OCI-LY7 (cell line): ENCODE data around the gene CEP162. TPM values are rescaled to one million over a fixed set of nuclear protein-coding genes. Genes with fewer than 3 reads are reported as not detected.

Experiments
- BruUV-seq: library from RNA; stranded (reverse); fragments of 400-500 nt; replicated peaks from 2 replicates; lab custom pipeline; 2021; lab: Mats Ljungman, UMichigan
- CTCF ChIA-PET: fragments of 300-600 bp; sonication (Branson Sonifier 250); formaldehyde crosslinking; loops from one replicate; lab custom pipeline; 2022; ENCODE audit warnings: antibody characterized with exemption; ENCODE audit not compliant: unreplicated experiment; lab: Charles Lee
- POLR2A ChIA-PET: fragments of 300-600 bp; sonication (Branson Sonifier 250); formaldehyde crosslinking; loops from one replicate; lab custom pipeline; 2022; ENCODE audit warnings: antibody characterized with exemption; lab: Charles Lee
- DNase-seq: peaks from one replicate; pipeline ENCODE4 v3.0.0-alpha.2; 2015; ENCODE audit warnings: low spot score
- H2AFZ ChIP-seq: fragments of 200-600 bp; sonication (generic), shearing (Covaris generic); 2 replicates; pipeline ENCODE4 v1.6.1; 2014; ENCODE audit warnings: mild to moderate bottlenecking, antibody characterized with exemption, low read length, moderate library complexity
- H3K27ac ChIP-seq: fragments of 200-600 bp; sonication (generic); 2 replicates; pipeline ENCODE4 v1.5.1; 2014; ENCODE audit warnings: mixed run types, low read depth, mild to moderate bottlenecking, moderate library complexity, low read length, inconsistent platforms; ENCODE audit not compliant: poor library complexity, severe bottlenecking
- H3K36me3 ChIP-seq: fragments of 200-600 bp; sonication (generic); 2 replicates; pipeline ENCODE4 v1.6.1; 2014; ENCODE audit warnings: mild to moderate bottlenecking, antibody characterized with exemption, low read length, moderate library complexity, mixed read lengths; ENCODE audit not compliant: insufficient read depth
- H3K4me1 ChIP-seq: fragments of 200-600 bp; sonication (generic); 2 replicates; pipeline ENCODE4 v1.5.1; 2014; ENCODE audit warnings: mild to moderate bottlenecking, low read length; ENCODE audit not compliant: insufficient read depth, poor library complexity, severe bottlenecking
- H3K4me2 ChIP-seq: fragments of 200-600 bp; sonication (generic); 2 replicates; pipeline ENCODE4 v1.6.1; 2014; ENCODE audit warnings: mild to moderate bottlenecking, low read length
- H3K4me3 ChIP-seq: fragments of 200-600 bp; sonication (generic); 2 replicates; pipeline ENCODE4 v1.5.1; 2014; ENCODE audit warnings: mild to moderate bottlenecking, low read depth, low read length; ENCODE audit not compliant: poor library complexity, severe bottlenecking
- H3K79me2 ChIP-seq: fragments of 200-600 bp; sonication (generic); 2 replicates; pipeline ENCODE4 v1.6.1; 2016; ENCODE audit warnings: low read depth, mild to moderate bottlenecking, low read length, moderate library complexity, mixed read lengths; ENCODE audit not compliant: insufficient read depth
- H3K9me2 ChIP-seq: fragments of 200-600 bp; sonication (generic); 2 replicates; pipeline ENCODE4 v1.6.1; 2016; ENCODE audit warnings: mild to moderate bottlenecking, low read length, mixed read lengths; ENCODE audit not compliant: insufficient read depth
- H3K9me3 ChIP-seq: fragments of 200-600 bp; sonication (generic); 2 replicates; pipeline ENCODE4 v1.6.1; 2014; ENCODE audit warnings: mild to moderate bottlenecking, mixed run types, low read length, mixed read lengths
- H4K20me1 ChIP-seq: fragments of 200-600 bp; sonication (generic); 2 replicates; pipeline ENCODE4 v1.6.1; 2014; ENCODE audit warnings: mild to moderate bottlenecking, antibody characterized with exemption, low read length, moderate library complexity, mixed read lengths; ENCODE audit not compliant: insufficient read depth
- CTCF ChIP-seq: fragments of 200-600 bp; sonication (generic); conservative IDR thresholded peaks from 2 replicates; pipeline ENCODE4 v1.5.1; 2014; ENCODE audit warnings: mild to moderate bottlenecking, antibody characterized with exemption, low read length, moderate library complexity, mixed read lengths
- EZH2phosphoT487 ChIP-seq: fragments of 200-600 bp; sonication (generic); IDR thresholded peaks from 2 replicates; pipeline ENCODE4 v1.6.1; 2018; ENCODE audit warnings: low read depth, borderline replicate concordance, mild to moderate bottlenecking, mixed run types, antibody characterized with exemption, low read length, moderate library complexity, mixed read lengths
- intact Hi-C: fragments of 100-400 bp; cut with micrococcal nuclease; formaldehyde crosslinking; loops from one replicate; pipeline ENCODE4 v1.10.0; 2022; ENCODE audit not compliant: unreplicated experiment
- total RNA-seq, 2 experiments: library from RNA; depleted of rRNA in 1 of 2; stranded (reverse); fragments of >200 nt in 1 of 2; shearing (Covaris generic) in 1 of 2; gene quantifications; 2 replicates each; pipeline ENCODE4 v1.2.3, GENCODE V29; 2014 to 2022

The CEP162 gene
- total RNA-seq, 2 experiments from 2014 or later = 6.3 to 10.0 TPM

GRCh38 chr6:84260196-84260595, 32.8 kb upstream of the CEP162 start:
- H4K20me1 ChIP-seq = no peaks in the 10 kb centered on the region
- no peak for DNase-seq
- CTCF ChIA-PET = no interaction called here
- H3K4me2 ChIP-seq = no peak overlapping the region
- H3K79me2 ChIP-seq = no peaks in the 10 kb centered on the region
- H3K4me3 ChIP-seq = no peak overlapping the region
- no peak overlapping the region for H2AFZ ChIP-seq
- TF ChIP-seq EZH2phosphoT487 = no peak
- TF ChIP-seq CTCF = no peak
- H3K36me3 ChIP-seq = no peaks in the 10 kb centered on the region
- intact Hi-C loops = no loop called here
- H3K4me1 ChIP-seq = no peaks in the 10 kb centered on the region
- POLR2A ChIA-PET = interaction anchor here (0.7 kb wide), 1 partner anchor 18 kb away, joined by 3 read pairs; no protein-coding TSS in a partner anchor
- no peak overlapping the region for H3K27ac ChIP-seq
- no peaks in the 10 kb centered on the region for H3K9me2 ChIP-seq
- no peaks in the 10 kb centered on the region for H3K9me3 ChIP-seq
- no TSS peak for BruUV-seq

GRCh38 chr6:84258866-84259265, 31.4 kb upstream of the CEP162 start:
- BruUV-seq = no TSS peak
- Histone ChIP-seq H3K36me3 (no peaks in the 10 kb centered on the region), H3K9me3 (no peaks in the 10 kb centered on the region), H3K9me2 (no peaks in the 10 kb centered on the region), H3K4me3 (no peak overlapping the region), H3K4me1 (no peaks in the 10 kb centered on the region), H3K79me2 (no peaks in the 10 kb centered on the region), H4K20me1 (no peaks in the 10 kb centered on the region), H3K4me2 (no peak overlapping the region), H2AFZ (no peak overlapping the region), H3K27ac (no peak overlapping the region)
- DNase-seq = no peak
- TF ChIP-seq EZH2phosphoT487 = no peak
- TF ChIP-seq CTCF = no peak
- intact Hi-C loops = no loop called here
- CTCF ChIA-PET = no interaction called here
- POLR2A ChIA-PET = no interaction called here

- ChIA-PET CTCF (no interaction called here), POLR2A (no interaction called here)
- no peak overlapping the region for H2AFZ ChIP-seq
- no peak overlapping the region for H3K27ac ChIP-seq
- no peak overlapping the region for H3K4me2 ChIP-seq
- H3K9me3 ChIP-seq = no peaks in the 10 kb centered on the region
- no peak for DNase-seq
- H3K4me1 ChIP-seq = no peaks in the 10 kb centered on the region
- TF ChIP-seq CTCF (no peak), EZH2phosphoT487 (no peak)
- H3K36me3 ChIP-seq = no peaks in the 10 kb centered on the region
- H3K4me3 ChIP-seq = no peak overlapping the region
- BruUV-seq = no TSS peak
- H3K9me2 ChIP-seq = no peaks in the 10 kb centered on the region
- no peaks in the 10 kb centered on the region for H4K20me1 ChIP-seq
- intact Hi-C loops = no loop called here
- no peaks in the 10 kb centered on the region for H3K79me2 ChIP-seq
Measured at GRCh38 chr6:84258268-84258667, 30.8 kb upstream of the CEP162 start.
